ENCODE measurements around the gene KBTBD8.

DNA sequence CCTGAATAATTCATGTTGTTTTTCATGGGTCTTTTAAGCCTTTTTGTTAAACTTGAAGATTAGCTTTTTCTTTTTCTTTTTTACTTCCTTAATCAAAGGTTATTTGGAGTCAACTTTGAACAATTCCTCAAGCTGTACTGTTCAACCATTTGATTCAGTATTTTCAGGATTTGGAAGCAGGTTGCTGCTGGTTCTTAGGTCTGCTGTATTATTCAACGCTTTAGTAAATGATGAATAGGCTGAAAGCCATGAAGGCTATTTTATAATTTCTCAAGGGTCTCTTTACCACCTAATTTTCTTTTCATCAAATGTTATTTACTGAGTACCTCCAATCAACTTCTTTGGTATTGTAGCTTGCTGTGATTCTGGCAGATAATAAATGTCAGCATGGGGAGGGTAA lies 45.8 kb upstream of the KBTBD8 start:
- TF ChIP-seq CTCF (IDR thresholded peaks at IDR 0.05) = no peak
- TF ChIP-seq ZFX (IDR thresholded peaks at IDR 0.05; ENCODE audit: borderline replicate concordance) = no peak

All from 22Rv1 (cell line).